Neural cell (in vitro differentiated cells): Measurements from ENCODE around the gene ARL3.
"Not testable (repeated sequence)": the region's sequence is repeated elsewhere in the genome, so short reads cannot be mapped to it uniquely, and the experiment has no call there.

Experiments used
- EZH2 ChIP-seq: fragments of 200-600, 300-800 bp; shearing (Covaris generic), sonication (generic); IDR thresholded peaks from 2 replicates; pipeline ENCODE4 v1.6.1; 2014; ENCODE audit warnings: antibody characterized with exemption, low read length, borderline replicate concordance, mild to moderate bottlenecking; ENCODE audit not compliant: insufficient read depth, poor library complexity, severe bottlenecking
- POLR2AphosphoS5 ChIP-seq: IDR thresholded peaks from 2 replicates; pipeline ENCODE4 v1.6.1; 2012
- SMC3 ChIP-seq: fragments of 450-650 bp; conservative IDR thresholded peaks from 2 replicates; pipeline ENCODE4 v1.6.1; 2014; ENCODE audit warnings: antibody characterized with exemption, mild to moderate bottlenecking, moderate library complexity; ENCODE audit not compliant: poor library complexity
- TAF1 ChIP-seq: IDR thresholded peaks from 2 replicates; pipeline ENCODE4 v1.6.1; 2012; ENCODE audit warnings: low read depth
- TF ChIP-seq, protein P1 (sequence below): fragments of 450-650 bp; IDR thresholded peaks from 2 replicates; pipeline ENCODE4 v1.5.1; 2014; ENCODE audit warnings: antibody characterized with exemption, mild to moderate bottlenecking, moderate library complexity; ENCODE audit not compliant: poor library complexity, severe bottlenecking

DNA sequence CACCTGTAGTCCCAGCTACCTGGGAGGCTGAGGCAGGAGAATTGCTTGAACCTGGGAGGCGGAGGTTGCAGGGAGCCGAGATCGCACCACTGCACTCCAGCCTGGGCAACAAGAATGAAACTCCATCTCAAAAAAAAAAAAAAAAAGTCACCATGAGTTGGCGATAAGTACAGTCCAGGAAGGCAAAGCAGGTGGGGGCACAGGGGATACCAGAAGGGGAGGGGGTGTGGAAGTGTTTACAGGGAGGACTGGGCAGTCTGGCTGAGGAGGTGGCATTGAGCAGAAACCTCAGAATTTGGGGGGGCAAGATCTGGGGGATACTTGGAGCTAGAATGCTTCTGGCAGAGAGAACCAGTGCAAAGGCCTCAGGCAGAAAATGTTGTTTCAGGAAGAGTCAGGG, 46.8 kb downstream of the ARL3 start:
- TF ChIP-seq SMC3, TAF1, EZH2, POLR2AphosphoS5: not testable (repeated sequence)
- TF ChIP-seq, protein P1, sequence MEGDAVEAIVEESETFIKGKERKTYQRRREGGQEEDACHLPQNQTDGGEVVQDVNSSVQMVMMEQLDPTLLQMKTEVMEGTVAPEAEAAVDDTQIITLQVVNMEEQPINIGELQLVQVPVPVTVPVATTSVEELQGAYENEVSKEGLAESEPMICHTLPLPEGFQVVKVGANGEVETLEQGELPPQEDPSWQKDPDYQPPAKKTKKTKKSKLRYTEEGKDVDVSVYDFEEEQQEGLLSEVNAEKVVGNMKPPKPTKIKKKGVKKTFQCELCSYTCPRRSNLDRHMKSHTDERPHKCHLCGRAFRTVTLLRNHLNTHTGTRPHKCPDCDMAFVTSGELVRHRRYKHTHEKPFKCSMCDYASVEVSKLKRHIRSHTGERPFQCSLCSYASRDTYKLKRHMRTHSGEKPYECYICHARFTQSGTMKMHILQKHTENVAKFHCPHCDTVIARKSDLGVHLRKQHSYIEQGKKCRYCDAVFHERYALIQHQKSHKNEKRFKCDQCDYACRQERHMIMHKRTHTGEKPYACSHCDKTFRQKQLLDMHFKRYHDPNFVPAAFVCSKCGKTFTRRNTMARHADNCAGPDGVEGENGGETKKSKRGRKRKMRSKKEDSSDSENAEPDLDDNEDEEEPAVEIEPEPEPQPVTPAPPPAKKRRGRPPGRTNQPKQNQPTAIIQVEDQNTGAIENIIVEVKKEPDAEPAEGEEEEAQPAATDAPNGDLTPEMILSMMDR: not testable (repeated sequence)
